SKM-1 (cell line): ENCODE results near the gene FAT1.

ENCODE experiments used
- DNase-seq: peaks from one replicate; lab custom pipeline; 2025; ENCODE audit not compliant: unreplicated experiment; lab: John Stamatoyannopoulos, UW

FAT1 gene

GRCh38 chr4:186627226-186627865 is 96.3 kb downstream of the FAT1 start:
- no peak for DNase-seq

- no peak for DNase-seq
Observed at GRCh38 chr4:186624951-186625350, 98.7 kb downstream of the FAT1 start.

- no peak for DNase-seq
Observed at GRCh38 chr4:186623546-186623945, 100.1 kb downstream of the FAT1 start.

- no peak for DNase-seq
Observed at GRCh38 chr4:186622788-186623464, 100.7 kb downstream of the FAT1 start.

- no peak for DNase-seq
Observed at GRCh38 chr4:186621959-186622553, 101.6 kb downstream of the FAT1 start.

GRCh38 chr4:186619088-186619487 is 104.6 kb downstream of the FAT1 start:
- no peak for DNase-seq

- no peak for DNase-seq
Observed at GRCh38 chr4:186617921-186618320, 105.7 kb downstream of the FAT1 start.

GRCh38 chr4:186607490-186607889 is 116.2 kb downstream of the FAT1 start:
- no peak for DNase-seq

GRCh38 chr4:186606591-186606992 is 117.1 kb downstream of the FAT1 start:
- no peak for DNase-seq

GRCh38 chr4:186605261-186605865 is 118.3 kb downstream of the FAT1 start:
- DNase-seq, result no peak

- no peak for DNase-seq
Observed at GRCh38 chr4:186604124-186604807, 119.4 kb downstream of the FAT1 start.

GRCh38 chr4:186602978-186603377 is 120.7 kb downstream of the FAT1 start:
- no peak for DNase-seq

- DNase-seq, result no peak
Observed at GRCh38 chr4:186599483-186599882, 124.2 kb downstream of the FAT1 start.

GRCh38 chr4:186598686-186599085 is 125.0 kb downstream of the FAT1 start:
- no peak for DNase-seq

- no peak for DNase-seq
Observed at GRCh38 chr4:186596850-186597390, 126.7 kb downstream of the FAT1 start.

GRCh38 chr4:186596346-186596745 is 127.3 kb downstream of the FAT1 start:
- no peak for DNase-seq

- DNase-seq, result no peak
Observed at GRCh38 chr4:186593587-186593973, 130.1 kb downstream of the FAT1 start.

GRCh38 chr4:186592966-186593586 is 130.6 kb downstream of the FAT1 start:
- no peak for DNase-seq

GRCh38 chr4:186592445-186592844 is 131.2 kb downstream of the FAT1 start:
- DNase-seq, result no peak

GRCh38 chr4:186591651-186592050 is 132.0 kb downstream of the FAT1 start:
- no peak for DNase-seq

- DNase-seq, result no peak
Observed at GRCh38 chr4:186588503-186588902, 135.2 kb downstream of the FAT1 start.
